ENCODE data around the gene PAFAH1B1. TPM values are rescaled to one million over a fixed set of nuclear protein-coding genes. Genes with fewer than 3 reads are reported as not detected.
A peak's percentile ranks its signal among the peaks of the same experiment; 100 is the strongest.

The PAFAH1B1 gene
- total RNA-seq, 2 experiments from 2014 or later: 120 to 123 TPM

DNA sequence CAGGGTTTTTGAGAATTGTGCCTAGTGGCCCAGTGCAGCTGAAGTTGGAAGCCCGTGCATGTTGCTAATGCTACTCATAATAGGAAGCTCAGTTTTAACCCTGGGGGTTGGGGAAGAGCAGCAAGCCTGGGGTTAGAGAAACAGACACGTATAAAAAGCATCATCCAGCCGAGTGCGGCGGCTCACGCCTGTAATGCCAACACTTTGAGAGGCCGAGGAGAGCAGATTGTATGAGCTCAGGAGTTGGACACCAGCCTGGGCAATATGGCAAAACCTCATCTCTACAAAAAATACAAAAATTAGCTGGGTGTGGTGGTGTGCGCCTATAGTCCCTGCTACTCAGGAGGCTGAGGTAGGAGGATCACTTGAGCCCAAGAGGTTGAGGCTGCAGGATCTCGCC is 120.4 kb downstream of the PAFAH1B1 start:
- TF ChIP-seq, protein P1, sequence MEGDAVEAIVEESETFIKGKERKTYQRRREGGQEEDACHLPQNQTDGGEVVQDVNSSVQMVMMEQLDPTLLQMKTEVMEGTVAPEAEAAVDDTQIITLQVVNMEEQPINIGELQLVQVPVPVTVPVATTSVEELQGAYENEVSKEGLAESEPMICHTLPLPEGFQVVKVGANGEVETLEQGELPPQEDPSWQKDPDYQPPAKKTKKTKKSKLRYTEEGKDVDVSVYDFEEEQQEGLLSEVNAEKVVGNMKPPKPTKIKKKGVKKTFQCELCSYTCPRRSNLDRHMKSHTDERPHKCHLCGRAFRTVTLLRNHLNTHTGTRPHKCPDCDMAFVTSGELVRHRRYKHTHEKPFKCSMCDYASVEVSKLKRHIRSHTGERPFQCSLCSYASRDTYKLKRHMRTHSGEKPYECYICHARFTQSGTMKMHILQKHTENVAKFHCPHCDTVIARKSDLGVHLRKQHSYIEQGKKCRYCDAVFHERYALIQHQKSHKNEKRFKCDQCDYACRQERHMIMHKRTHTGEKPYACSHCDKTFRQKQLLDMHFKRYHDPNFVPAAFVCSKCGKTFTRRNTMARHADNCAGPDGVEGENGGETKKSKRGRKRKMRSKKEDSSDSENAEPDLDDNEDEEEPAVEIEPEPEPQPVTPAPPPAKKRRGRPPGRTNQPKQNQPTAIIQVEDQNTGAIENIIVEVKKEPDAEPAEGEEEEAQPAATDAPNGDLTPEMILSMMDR (IDR thresholded peaks at IDR 0.05): no peak
- H3K4me1 Mint-ChIP-seq (ENCODE audit: low read depth): peaks cover 28% of the 10 kb centered on the region
- DNase-seq (no peak), ATAC-seq (ENCODE audit: poor library complexity) (no peak)
- POLR2A ChIA-PET: interaction anchor here (0.5 kb wide), 1 partner anchor 186 kb away, joined by 3 read pairs; no protein-coding TSS in a partner anchor
- no peak overlapping the region for H3K27ac ChIP-seq (ENCODE audit: low read depth in 1 of 2, low read length in 2 of 2)
- no peak overlapping the region for H3K4me3 ChIP-seq (ENCODE audit: low read length)
- intact Hi-C loops (cut with DNase I, micrococcal nuclease): loop anchor here in 1 of 2 experiments (5.0 to 10.0 kb wide), 4 partner anchors 33 to 921 kb away; partner anchors contain the start of genes CCDC92B, CTNS, DPH1 and SHPK
- H3K9me3 ChIP-seq (ENCODE audit: control insufficient read depth in 1 of 2, insufficient read depth in 1 of 2, low read length in 2 of 2): no peaks in the 10 kb centered on the region
- H3K27me3 ChIP-seq (ENCODE audit: control insufficient read depth in 1 of 2, insufficient read depth in 2 of 2, low read length in 2 of 2): no peaks in the 10 kb centered on the region
- H3K4me3 Mint-ChIP-seq: peak overlapping the region; percentile 27
- H3K27ac Mint-ChIP-seq: no peak overlapping the region
- H3K4me1 ChIP-seq (ENCODE audit: insufficient read depth, low read length): peaks cover 33% of the 10 kb centered on the region
- no peaks in the 10 kb centered on the region for H3K36me3 ChIP-seq (ENCODE audit: insufficient read depth, low read length)
- H3K27me3 Mint-ChIP-seq: no peaks in the 10 kb centered on the region
- peaks cover 5% of the 10 kb centered on the region for H3K36me3 Mint-ChIP-seq (ENCODE audit: low read depth)
- CTCF ChIA-PET: no interaction called here
- no peaks in the 10 kb centered on the region for H3K9me3 Mint-ChIP-seq

DNA sequence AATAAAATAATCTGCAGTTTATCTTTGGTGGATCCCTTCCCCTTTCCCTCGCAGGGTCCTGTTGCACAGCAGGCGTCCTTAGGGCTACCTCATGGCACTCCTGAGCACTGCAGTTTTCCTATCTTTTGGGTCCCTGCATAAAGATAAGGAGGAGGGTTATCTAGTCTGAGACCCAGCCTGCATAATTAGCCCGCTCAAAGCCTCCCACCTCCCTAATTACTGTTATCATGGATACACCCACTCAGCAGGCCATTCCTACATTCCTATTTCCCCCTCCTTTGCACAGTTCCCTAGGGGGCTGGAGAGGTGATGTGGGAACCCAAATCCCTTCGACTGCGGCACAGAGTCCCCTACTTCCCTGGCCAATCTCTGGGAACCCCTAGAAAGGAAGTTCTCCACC is 123.2 kb downstream of the PAFAH1B1 start:
- DNase-seq: no peak
- no peak overlapping the region for H3K27ac Mint-ChIP-seq
- Histone ChIP-seq H3K9me3 (ENCODE audit: control insufficient read depth in 1 of 2, insufficient read depth in 1 of 2, low read length in 2 of 2) (no peaks in the 10 kb centered on the region), H3K4me1 (ENCODE audit: insufficient read depth, low read length) (peaks cover 11% of the 10 kb centered on the region), H3K27ac (ENCODE audit: low read depth in 1 of 2, low read length in 2 of 2) (no peak overlapping the region), H3K4me3 (ENCODE audit: low read length) (no peak overlapping the region), H3K36me3 (ENCODE audit: insufficient read depth, low read length) (no peaks in the 10 kb centered on the region), H3K27me3 (ENCODE audit: control insufficient read depth in 1 of 2, insufficient read depth in 2 of 2, low read length in 2 of 2) (no peaks in the 10 kb centered on the region)
- H3K4me1 Mint-ChIP-seq (ENCODE audit: low read depth): peaks cover 8% of the 10 kb centered on the region
- no peak overlapping the region for H3K4me3 Mint-ChIP-seq
- H3K27me3 Mint-ChIP-seq: no peaks in the 10 kb centered on the region
- ChIA-PET CTCF (no interaction called here), POLR2A (no interaction called here)
- TF ChIP-seq, protein P1 (IDR thresholded peaks at IDR 0.05): no peak
- H3K36me3 Mint-ChIP-seq (ENCODE audit: low read depth): no peaks in the 10 kb centered on the region
- ATAC-seq (ENCODE audit: poor library complexity): no peak
- H3K9me3 Mint-ChIP-seq: no peaks in the 10 kb centered on the region
- intact Hi-C loops (cut with DNase I, micrococcal nuclease): loop anchor here in 1 of 2 experiments (10.0 kb wide), 1 partner anchor 918 kb away; the partner anchor contains the start of genes CTNS and SHPK

DNA sequence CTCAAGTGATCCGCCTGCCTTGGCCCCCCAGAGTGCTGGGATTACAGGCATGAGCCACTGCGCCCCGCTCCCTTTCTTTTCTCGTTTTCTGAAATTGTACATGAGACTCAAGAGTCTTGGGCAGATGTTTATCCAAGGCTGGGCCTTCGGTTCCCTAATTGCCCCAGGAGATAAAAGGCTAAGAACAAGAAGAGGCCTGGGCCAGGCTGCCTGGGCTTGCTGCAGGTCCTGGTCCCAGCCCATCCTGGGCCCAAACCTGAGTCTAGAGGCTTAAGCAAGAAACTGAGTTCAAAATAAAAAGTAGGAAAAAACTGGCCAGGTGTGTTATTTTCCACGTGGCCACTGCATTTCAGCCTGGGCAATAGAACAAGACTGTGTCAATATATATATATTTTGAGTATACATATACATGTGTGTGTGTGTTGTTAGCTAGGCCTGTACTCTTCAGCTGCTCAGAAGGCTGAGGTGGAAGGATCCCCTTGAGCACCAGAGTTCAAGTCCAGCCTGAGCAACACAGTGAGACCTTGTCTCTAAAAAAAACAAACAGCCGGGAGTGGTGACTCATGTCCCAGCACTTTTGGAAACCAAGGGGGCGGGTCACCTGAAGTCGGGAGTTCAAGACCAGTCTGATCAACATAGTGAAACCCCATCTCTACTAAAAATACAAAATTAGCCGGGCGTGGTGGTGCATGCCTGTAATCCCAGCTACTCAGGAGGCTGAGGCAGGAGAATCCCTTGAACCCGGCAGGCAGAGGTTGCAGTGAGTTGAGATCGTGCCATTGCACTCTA is 124.9 kb downstream of the PAFAH1B1 start:
- H3K9me3 Mint-ChIP-seq: no peaks in the 10 kb centered on the region
- no peaks in the 10 kb centered on the region for H3K36me3 Mint-ChIP-seq (ENCODE audit: low read depth)
- no peak overlapping the region for H3K27ac ChIP-seq (ENCODE audit: low read depth in 1 of 2, low read length in 2 of 2)
- ChIA-PET CTCF (no interaction called here), POLR2A (no interaction called here)
- no peaks in the 10 kb centered on the region for H3K9me3 ChIP-seq (ENCODE audit: control insufficient read depth in 1 of 2, insufficient read depth in 1 of 2, low read length in 2 of 2)
- no peak overlapping the region for H3K27ac Mint-ChIP-seq
- intact Hi-C loops (cut with DNase I, micrococcal nuclease): loop anchor here in 1 of 2 experiments (10.0 kb wide), 1 partner anchor 916 kb away; the partner anchor contains the start of genes CTNS and SHPK
- H3K27me3 ChIP-seq (ENCODE audit: control insufficient read depth in 1 of 2, insufficient read depth in 2 of 2, low read length in 2 of 2): peaks cover 0 to 7% of the 10 kb centered on the region in 2 experiments
- no peak for DNase-seq
- no peak overlapping the region for H3K4me3 Mint-ChIP-seq
- TF ChIP-seq, protein P1 (IDR thresholded peaks at IDR 0.05): no peak
- H3K4me3 ChIP-seq (ENCODE audit: low read length): no peak overlapping the region
- H3K36me3 ChIP-seq (ENCODE audit: insufficient read depth, low read length): no peaks in the 10 kb centered on the region
- H3K27me3 Mint-ChIP-seq: no peaks in the 10 kb centered on the region
- no peaks in the 10 kb centered on the region for H3K4me1 ChIP-seq (ENCODE audit: insufficient read depth, low read length)
- H3K4me1 Mint-ChIP-seq (ENCODE audit: low read depth): no peaks in the 10 kb centered on the region
- ATAC-seq (ENCODE audit: poor library complexity): no peak
